HEK293 (cell line): Measurements from ENCODE around the gene EXOSC2.

Experiments
- BCL6B ChIP-seq: fragments of 450-650 bp; formaldehyde crosslinking; IDR thresholded peaks from 2 replicates; pipeline ENCODE4 v1.5.1; 2017; ENCODE audit warnings: missing biosample characterization, missing genetic modification characterization
- CTCF ChIP-seq: fragments of 450-650 bp; formaldehyde crosslinking; IDR thresholded peaks from 2 replicates; pipeline ENCODE4 v1.5.1; 2016; ENCODE audit warnings: missing biosample characterization, missing genetic modification characterization
- MYNN ChIP-seq: fragments of 450-650 bp; formaldehyde crosslinking; IDR thresholded peaks from 2 replicates; pipeline ENCODE4 v1.5.1; 2016; ENCODE audit warnings: missing biosample characterization, missing genetic modification characterization, borderline replicate concordance
- REST ChIP-seq: fragments of 450-650 bp; formaldehyde crosslinking; IDR thresholded peaks from 2 replicates; pipeline ENCODE4 v1.5.1; 2016; ENCODE audit warnings: missing biosample characterization, missing genetic modification characterization
- TCF7L2 ChIP-seq: IDR thresholded peaks from 2 replicates; pipeline ENCODE4 v1.6.1; 2011; ENCODE audit warnings: low read depth, mild to moderate bottlenecking, inconsistent platforms, low read length, moderate library complexity, borderline replicate concordance
- YY1 ChIP-seq: fragments of 450-650 bp; formaldehyde crosslinking; IDR thresholded peaks from 2 replicates; pipeline ENCODE4 v1.5.1; 2018; ENCODE audit warnings: missing biosample characterization, missing genetic modification characterization
- ZNF121 ChIP-seq: fragments of 450-650 bp; formaldehyde crosslinking; IDR thresholded peaks from 2 replicates; pipeline ENCODE4 v1.5.1; 2016; ENCODE audit warnings: missing biosample characterization, missing genetic modification characterization
- ZNF175 ChIP-seq: fragments of 450-650 bp; formaldehyde crosslinking; IDR thresholded peaks from 2 replicates; pipeline ENCODE4 v1.5.1; 2016; ENCODE audit warnings: missing biosample characterization, missing genetic modification characterization
- ZNF350 ChIP-seq: fragments of 450-650 bp; formaldehyde crosslinking; IDR thresholded peaks from 2 replicates; pipeline ENCODE4 v1.5.0; 2017; ENCODE audit warnings: missing biosample characterization, mild to moderate bottlenecking, missing genetic modification characterization
- ZNF639 ChIP-seq: fragments of 450-650 bp; formaldehyde crosslinking; IDR thresholded peaks from 2 replicates; pipeline ENCODE4 v1.5.1; 2016; ENCODE audit warnings: missing biosample characterization, missing genetic modification characterization
- ZSCAN5A ChIP-seq: fragments of 450-650 bp; formaldehyde crosslinking; IDR thresholded peaks from 2 replicates; pipeline ENCODE4 v1.5.1; 2016; ENCODE audit warnings: missing biosample characterization, missing genetic modification characterization

- no peak for TF ChIP-seq CTCF
- TF ChIP-seq REST, result no peak
- no peak for TF ChIP-seq YY1
- TF ChIP-seq ZNF121, result no peak
- TF ChIP-seq BCL6B, result no peak
- no peak for TF ChIP-seq ZSCAN5A (tag by site-specific recombination)
- no peak for TF ChIP-seq ZNF175 (tag by site-specific recombination)
- TF ChIP-seq ZNF350 (tag by site-specific recombination), result no peak
- TF ChIP-seq TCF7L2, result no peak
- no peak for TF ChIP-seq ZNF639 (tag by site-specific recombination)
- no peak for TF ChIP-seq MYNN (tag by site-specific recombination)
Measured at GRCh38 chr9:130740218-130741023, 46.8 kb downstream of the EXOSC2 start.
